ENCODE results near the gene TANGO2.

TANGO2 gene

DNA sequence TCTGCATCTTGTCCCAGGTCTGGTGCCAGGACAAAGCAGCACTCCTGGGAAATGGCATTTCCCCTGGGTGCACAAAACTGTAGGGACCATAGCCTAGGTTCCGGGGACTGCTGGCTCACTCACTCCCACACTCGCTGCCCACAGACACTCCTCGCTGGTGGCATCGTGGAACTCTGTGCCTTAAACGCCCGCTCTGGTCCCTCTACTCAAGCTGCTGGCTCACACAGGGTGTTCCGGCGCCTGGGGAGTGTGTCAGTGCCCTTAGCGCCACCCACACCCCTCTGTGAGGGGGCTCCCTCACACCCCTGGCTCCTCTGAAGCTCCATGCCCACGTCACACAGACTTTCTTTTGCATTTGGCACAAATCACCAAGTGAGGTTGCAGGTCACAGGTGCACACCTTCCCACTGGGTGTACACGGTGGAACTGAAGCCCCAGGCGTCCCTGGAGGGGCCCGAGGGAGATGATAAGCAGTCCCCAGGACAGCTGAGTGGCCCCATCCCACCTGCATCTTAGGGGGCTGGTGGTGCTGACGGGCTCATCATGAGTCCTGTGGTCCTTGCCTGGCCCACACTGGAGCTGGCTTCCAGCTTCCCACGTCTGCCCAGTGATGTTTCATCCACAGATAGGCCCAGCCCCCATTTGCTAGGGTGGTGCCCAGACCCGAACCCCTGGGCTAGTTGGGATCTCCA is 35.9 kb downstream of the TANGO2 start:
- DNase-seq (no peak), ATAC-seq (ENCODE audit: insufficient read depth, low read depth) (no peak)
- Histone ChIP-seq H3K4me1 (ENCODE audit: insufficient read depth, low read length) (no peaks in the 10 kb centered on the region), H3K4me3 (ENCODE audit: low read depth in 1 of 2, low read length in 2 of 2) (no peak overlapping the region), H3K9me3 (ENCODE audit: insufficient read depth, low read length, severe bottlenecking) (no peaks in the 10 kb centered on the region), H3K4me2 (ENCODE audit: insufficient read depth, low read length) (no peak overlapping the region), H3K79me2 (ENCODE audit: insufficient read depth, low read length) (no peaks in the 10 kb centered on the region), H3K27me3 (ENCODE audit: insufficient read depth, low read length, poor library complexity) (no peaks in the 10 kb centered on the region), H3K36me3 (ENCODE audit: insufficient read depth, low read length) (peaks cover 61% of the 10 kb centered on the region), H3K9ac (ENCODE audit: low read depth, low read length) (no peak overlapping the region), H3K27ac (ENCODE audit: low read length) (no peak overlapping the region), H2AFZ (ENCODE audit: low read depth, low read length) (no peak overlapping the region), H4K20me1 (ENCODE audit: insufficient read depth, low read length) (peaks cover 13% of the 10 kb centered on the region)
- TF ChIP-seq, protein P1, sequence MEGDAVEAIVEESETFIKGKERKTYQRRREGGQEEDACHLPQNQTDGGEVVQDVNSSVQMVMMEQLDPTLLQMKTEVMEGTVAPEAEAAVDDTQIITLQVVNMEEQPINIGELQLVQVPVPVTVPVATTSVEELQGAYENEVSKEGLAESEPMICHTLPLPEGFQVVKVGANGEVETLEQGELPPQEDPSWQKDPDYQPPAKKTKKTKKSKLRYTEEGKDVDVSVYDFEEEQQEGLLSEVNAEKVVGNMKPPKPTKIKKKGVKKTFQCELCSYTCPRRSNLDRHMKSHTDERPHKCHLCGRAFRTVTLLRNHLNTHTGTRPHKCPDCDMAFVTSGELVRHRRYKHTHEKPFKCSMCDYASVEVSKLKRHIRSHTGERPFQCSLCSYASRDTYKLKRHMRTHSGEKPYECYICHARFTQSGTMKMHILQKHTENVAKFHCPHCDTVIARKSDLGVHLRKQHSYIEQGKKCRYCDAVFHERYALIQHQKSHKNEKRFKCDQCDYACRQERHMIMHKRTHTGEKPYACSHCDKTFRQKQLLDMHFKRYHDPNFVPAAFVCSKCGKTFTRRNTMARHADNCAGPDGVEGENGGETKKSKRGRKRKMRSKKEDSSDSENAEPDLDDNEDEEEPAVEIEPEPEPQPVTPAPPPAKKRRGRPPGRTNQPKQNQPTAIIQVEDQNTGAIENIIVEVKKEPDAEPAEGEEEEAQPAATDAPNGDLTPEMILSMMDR (IDR thresholded peaks at IDR 0.05; ENCODE audit: borderline replicate concordance, extremely low read depth, low read length, poor library complexity, severe bottlenecking) = no peak
- no peak for TF ChIP-seq EZH2 (IDR thresholded peaks at IDR 0.05; ENCODE audit: borderline replicate concordance, low read depth, low read length, severe bottlenecking)

DNA sequence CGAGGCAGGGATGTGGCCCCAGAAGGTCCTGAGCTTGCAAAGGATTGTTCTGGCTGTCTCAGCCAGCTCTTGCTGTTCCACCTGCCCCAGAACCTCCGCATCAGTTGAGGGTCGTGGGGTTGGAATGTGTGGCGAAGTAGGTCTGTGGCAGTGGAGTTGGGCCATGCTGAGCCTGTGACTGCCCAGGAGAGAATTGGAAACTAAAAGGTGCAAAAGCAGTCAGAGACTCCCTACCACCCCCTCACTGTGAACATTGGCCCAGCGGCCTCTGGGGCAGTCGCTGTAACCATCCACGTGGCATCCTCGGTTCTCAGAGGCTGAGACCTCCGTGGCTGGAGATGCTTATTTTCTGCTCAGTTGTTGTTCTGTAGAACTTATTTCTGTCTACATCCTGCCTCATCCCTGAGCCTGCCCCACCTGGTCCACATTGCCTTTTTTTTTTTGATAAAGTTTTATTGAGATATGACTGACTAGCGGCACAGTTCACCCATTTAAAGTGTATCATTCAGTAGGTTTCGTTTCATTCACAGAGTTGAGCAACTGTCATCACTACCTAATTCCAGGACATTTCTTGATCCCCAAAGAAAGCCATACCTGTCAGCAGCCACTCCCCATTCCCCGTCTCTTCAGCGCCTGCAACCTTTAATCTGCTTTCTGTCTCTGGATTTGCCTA is 36.8 kb downstream of the TANGO2 start:
- Histone ChIP-seq H3K36me3 (ENCODE audit: insufficient read depth, low read length) (peaks cover 61% of the 10 kb centered on the region), H3K27ac (ENCODE audit: low read length) (no peak overlapping the region), H3K27me3 (ENCODE audit: insufficient read depth, low read length, poor library complexity) (no peaks in the 10 kb centered on the region), H3K79me2 (ENCODE audit: insufficient read depth, low read length) (no peaks in the 10 kb centered on the region), H3K9ac (ENCODE audit: low read depth, low read length) (no peak overlapping the region), H4K20me1 (ENCODE audit: insufficient read depth, low read length) (peaks cover 7% of the 10 kb centered on the region), H3K4me1 (ENCODE audit: insufficient read depth, low read length) (no peaks in the 10 kb centered on the region), H3K4me2 (ENCODE audit: insufficient read depth, low read length) (no peak overlapping the region), H3K4me3 (ENCODE audit: low read depth in 1 of 2, low read length in 2 of 2) (no peak overlapping the region), H3K9me3 (ENCODE audit: insufficient read depth, low read length, severe bottlenecking) (no peaks in the 10 kb centered on the region), H2AFZ (ENCODE audit: low read depth, low read length) (no peak overlapping the region)
- ATAC-seq (ENCODE audit: insufficient read depth, low read depth) (no peak), DNase-seq (no peak)
- TF ChIP-seq EZH2 (IDR thresholded peaks at IDR 0.05; ENCODE audit: borderline replicate concordance, low read depth, low read length, severe bottlenecking) = no peak
- TF ChIP-seq, protein P1 (IDR thresholded peaks at IDR 0.05; ENCODE audit: borderline replicate concordance, extremely low read depth, low read length, poor library complexity, severe bottlenecking) = no peak

DNA sequence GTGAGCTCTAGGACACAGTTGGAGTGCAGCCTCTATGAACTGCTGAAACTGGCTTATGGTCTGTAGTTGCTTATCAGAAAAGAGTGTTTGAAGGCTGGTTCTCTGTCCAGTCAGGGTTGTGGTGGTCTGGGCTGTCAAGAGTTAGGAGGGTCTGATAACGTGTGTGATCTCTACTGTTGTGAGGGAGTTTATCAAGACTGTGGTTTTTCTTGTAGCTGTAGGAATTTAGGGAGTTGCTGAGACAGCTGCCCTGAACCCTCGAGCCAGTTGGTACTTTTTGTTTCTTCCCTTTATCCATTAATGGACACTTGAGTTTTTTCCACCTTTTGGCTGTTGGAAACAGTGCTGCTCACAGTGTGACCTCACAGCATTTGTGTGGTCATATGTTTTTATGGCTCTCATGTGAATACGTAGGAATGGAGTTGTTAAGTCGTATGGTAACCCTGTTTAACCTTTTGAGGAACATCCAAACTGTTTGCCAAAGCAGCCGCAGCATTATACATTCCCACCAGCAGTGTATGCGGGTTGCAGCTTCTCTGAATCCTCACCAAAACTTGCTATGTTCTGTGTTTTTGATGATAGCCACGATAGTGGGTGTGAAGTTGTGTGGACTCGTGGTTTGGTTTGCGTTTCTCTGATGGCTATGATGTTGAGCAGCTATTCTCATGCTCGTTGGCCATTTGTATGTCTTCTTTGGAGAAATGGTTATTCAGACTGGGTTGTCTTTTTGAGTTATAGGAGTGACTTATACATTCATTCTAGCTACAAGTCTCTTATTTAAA is 38.3 kb downstream of the TANGO2 start:
- ATAC-seq (ENCODE audit: insufficient read depth, low read depth) (no peak), DNase-seq (no peak)
- no peak for TF ChIP-seq EZH2 (IDR thresholded peaks at IDR 0.05; ENCODE audit: borderline replicate concordance, low read depth, low read length, severe bottlenecking)
- TF ChIP-seq, protein P1 (IDR thresholded peaks at IDR 0.05; ENCODE audit: borderline replicate concordance, extremely low read depth, low read length, poor library complexity, severe bottlenecking) = no peak
- H3K27me3 ChIP-seq (ENCODE audit: insufficient read depth, low read length, poor library complexity) = no peaks in the 10 kb centered on the region
- H3K4me3 ChIP-seq (ENCODE audit: low read depth in 1 of 2, low read length in 2 of 2) = no peak overlapping the region
- no peak overlapping the region for H3K27ac ChIP-seq (ENCODE audit: low read length)
- H3K4me2 ChIP-seq (ENCODE audit: insufficient read depth, low read length) = no peak overlapping the region
- H4K20me1 ChIP-seq (ENCODE audit: insufficient read depth, low read length) = peaks cover 4% of the 10 kb centered on the region
- H3K4me1 ChIP-seq (ENCODE audit: insufficient read depth, low read length) = no peaks in the 10 kb centered on the region
- H3K36me3 ChIP-seq (ENCODE audit: insufficient read depth, low read length) = peaks cover 60% of the 10 kb centered on the region
- H3K9ac ChIP-seq (ENCODE audit: low read depth, low read length) = no peak overlapping the region
- H3K79me2 ChIP-seq (ENCODE audit: insufficient read depth, low read length) = no peaks in the 10 kb centered on the region
- H3K9me3 ChIP-seq (ENCODE audit: insufficient read depth, low read length, severe bottlenecking) = no peaks in the 10 kb centered on the region
- no peak overlapping the region for H2AFZ ChIP-seq (ENCODE audit: low read depth, low read length)
